ENCODE data around the gene OR2B2.
A peak's percentile ranks its signal among the peaks of the same experiment; 100 is the strongest.

OR2B2 gene

DNA sequence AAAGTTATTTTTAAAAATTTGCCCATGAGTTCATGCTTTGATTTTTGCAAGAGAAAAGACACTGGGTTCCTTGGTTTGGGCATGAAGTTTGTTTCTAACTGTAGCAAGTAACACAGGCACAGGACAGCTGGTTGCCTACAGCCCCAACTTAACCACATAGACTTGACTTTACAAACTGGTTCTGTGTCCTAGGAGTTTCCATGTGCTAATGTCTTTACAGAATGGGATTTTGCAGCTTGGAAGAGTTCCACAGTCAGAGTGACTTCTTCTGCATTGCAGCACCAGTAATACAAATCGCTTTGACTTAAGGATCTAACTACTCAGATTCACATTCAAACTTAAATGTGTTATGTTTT is 44.3 kb downstream of the OR2B2 start:
- Histone ChIP-seq H3K9me3 (replicated peaks in 1 of 2; ENCODE audit: control insufficient read depth in 2 of 2, insufficient read depth in 1 of 2, low read depth in 1 of 2, low read length in 2 of 2) (no peaks in the 10 kb centered on the region), H3K4ac (ENCODE audit: low read length) (no peak overlapping the region), H2BK5ac (ENCODE audit: low read length) (no peak overlapping the region), H3K23ac (ENCODE audit: low read depth, low read length, poor library complexity) (no peak overlapping the region), H2BK15ac (ENCODE audit: low read length) (no peak overlapping the region), H3K27ac (replicated peaks; ENCODE audit: low read length) (peak overlapping the region; percentile 67), H3K4me2 (ENCODE audit: insufficient read depth, low read length, poor library complexity, severe bottlenecking) (no peak overlapping the region), H3K18ac (ENCODE audit: low read length) (peak overlapping the region; percentile 35), H3K4me3 (ENCODE audit: low read length in 2 of 2) (no peak overlapping the region), H3K27me3 (ENCODE audit: control insufficient read depth in 3 of 3, insufficient read depth in 3 of 3, low read depth in 1 of 3, low read length in 3 of 3) (no peaks in the 10 kb centered on the region), H2BK120ac (ENCODE audit: low read depth, low read length) (no peak overlapping the region), H3K4me1 (ENCODE audit: control insufficient read depth in 2 of 2, insufficient read depth in 1 of 2, low read depth in 1 of 2, low read length in 2 of 2) (peaks cover 0 to 2% of the 10 kb centered on the region in 2 donors), H2AK5ac (ENCODE audit: low read depth, low read length) (no peak overlapping the region), H2BK12ac (ENCODE audit: low read length) (no peak overlapping the region), H3K14ac (ENCODE audit: low read length) (no peak overlapping the region), H3K79me1 (ENCODE audit: low read depth, low read length) (no peaks in the 10 kb centered on the region), H3K36me3 (replicated peaks in 1 of 2; ENCODE audit: control insufficient read depth in 2 of 2, insufficient read depth in 2 of 2, low read length in 2 of 2) (no peaks in the 10 kb centered on the region), H4K8ac (ENCODE audit: low read depth, low read length) (no peak overlapping the region), H4K91ac (ENCODE audit: low read depth, low read length, poor library complexity) (no peak overlapping the region), H2AFZ (ENCODE audit: low read length) (peak overlapping the region; percentile 89), H3K9ac (ENCODE audit: low read depth, low read length, poor library complexity) (no peak overlapping the region)
- DNase-seq (ENCODE audit: low spot score) = no peak
- WGBS, 2 donors (ENCODE audit: extremely low coverage in 2 of 2, insufficient read length in 2 of 2, insufficient replicate concordance in 1 of 2) = no CpG with 5 or more reads among the region's 1 CpG

DNA sequence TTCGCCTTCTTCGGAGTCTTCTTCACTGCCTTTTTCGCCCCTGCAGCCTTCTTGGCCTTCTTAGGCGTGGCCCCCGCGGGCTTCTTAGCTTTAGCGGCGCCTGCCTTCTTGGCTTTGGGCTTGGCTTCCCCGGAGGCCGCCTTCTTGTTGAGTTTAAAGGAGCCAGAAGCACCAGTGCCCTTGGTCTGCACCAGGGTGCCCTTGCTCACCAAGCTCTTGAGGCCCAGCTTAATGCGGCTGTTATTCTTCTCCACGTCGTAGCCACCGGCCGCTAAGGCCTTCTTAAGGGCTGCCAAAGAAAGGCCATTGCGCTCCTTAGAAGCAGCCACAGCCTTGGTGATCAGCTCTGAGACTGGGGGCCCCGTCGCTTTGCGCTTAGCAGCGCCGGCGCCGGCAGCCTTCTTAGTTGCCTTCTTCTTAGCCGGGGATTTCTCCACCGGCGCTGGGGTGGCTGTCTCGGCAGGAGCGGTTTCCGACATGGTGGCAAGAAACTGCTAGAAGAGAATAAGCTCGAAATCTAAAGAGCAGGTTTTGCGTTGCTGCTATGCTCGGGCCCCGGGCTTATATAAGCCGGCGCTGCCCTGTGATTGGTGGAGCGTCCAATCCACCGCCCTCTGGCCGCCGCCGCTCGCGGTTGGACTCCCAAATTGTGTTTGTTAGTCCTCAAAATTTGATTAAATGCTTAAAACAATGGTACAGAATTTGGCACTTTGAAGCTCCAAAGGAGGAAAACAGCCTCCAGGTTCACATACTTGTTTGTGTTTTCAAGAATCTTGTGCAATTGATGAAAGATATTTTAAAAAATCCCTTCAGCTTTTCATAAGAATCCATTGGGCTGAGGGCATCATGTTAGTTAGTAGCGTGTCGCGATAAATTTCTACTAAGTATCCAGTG is 44.9 kb downstream of the OR2B2 start:
- Histone ChIP-seq H2AK5ac (ENCODE audit: low read depth, low read length) (no peak overlapping the region), H3K4me2 (ENCODE audit: insufficient read depth, low read length, poor library complexity, severe bottlenecking) (peak overlapping the region; percentile 74), H2BK120ac (ENCODE audit: low read depth, low read length) (no peak overlapping the region), H3K79me1 (ENCODE audit: low read depth, low read length) (no peaks in the 10 kb centered on the region), H4K91ac (ENCODE audit: low read depth, low read length, poor library complexity) (no peak overlapping the region), H2AFZ (ENCODE audit: low read length) (peak overlapping the region; percentile 89), H3K18ac (ENCODE audit: low read length) (peak overlapping the region; percentile 39), H3K36me3 (replicated peaks in 1 of 2; ENCODE audit: control insufficient read depth in 2 of 2, insufficient read depth in 2 of 2, low read length in 2 of 2) (no peaks in the 10 kb centered on the region), H3K4me3 (ENCODE audit: low read length in 2 of 2) (peak overlapping the region; percentile 71 to 94), H4K8ac (ENCODE audit: low read depth, low read length) (peak overlapping the region; percentile 44), H2BK5ac (ENCODE audit: low read length) (peak overlapping the region; percentile 93), H3K27ac (replicated peaks; ENCODE audit: low read length) (peak overlapping the region; percentile 92), H2BK15ac (ENCODE audit: low read length) (no peak overlapping the region), H3K23ac (ENCODE audit: low read depth, low read length, poor library complexity) (peak overlapping the region; percentile 99), H3K9ac (ENCODE audit: low read depth, low read length, poor library complexity) (peak overlapping the region; percentile 86), H3K4me1 (ENCODE audit: control insufficient read depth in 2 of 2, insufficient read depth in 1 of 2, low read depth in 1 of 2, low read length in 2 of 2) (peaks cover 0 to 2% of the 10 kb centered on the region in 2 donors), H3K14ac (ENCODE audit: low read length) (peak overlapping the region; percentile 86), H3K27me3 (ENCODE audit: control insufficient read depth in 3 of 3, insufficient read depth in 3 of 3, low read depth in 1 of 3, low read length in 3 of 3) (no peaks in the 10 kb centered on the region), H3K4ac (ENCODE audit: low read length) (no peak overlapping the region), H3K9me3 (replicated peaks in 1 of 2; ENCODE audit: control insufficient read depth in 2 of 2, insufficient read depth in 1 of 2, low read depth in 1 of 2, low read length in 2 of 2) (no peaks in the 10 kb centered on the region), H2BK12ac (ENCODE audit: low read length) (no peak overlapping the region)
- WGBS, 2 donors (ENCODE audit: extremely low coverage in 2 of 2, insufficient read length in 2 of 2, insufficient replicate concordance in 1 of 2) = no CpG with 5 or more reads among the region's 45 CpGs
- peak; percentile 60 for DNase-seq (ENCODE audit: low spot score)

DNA sequence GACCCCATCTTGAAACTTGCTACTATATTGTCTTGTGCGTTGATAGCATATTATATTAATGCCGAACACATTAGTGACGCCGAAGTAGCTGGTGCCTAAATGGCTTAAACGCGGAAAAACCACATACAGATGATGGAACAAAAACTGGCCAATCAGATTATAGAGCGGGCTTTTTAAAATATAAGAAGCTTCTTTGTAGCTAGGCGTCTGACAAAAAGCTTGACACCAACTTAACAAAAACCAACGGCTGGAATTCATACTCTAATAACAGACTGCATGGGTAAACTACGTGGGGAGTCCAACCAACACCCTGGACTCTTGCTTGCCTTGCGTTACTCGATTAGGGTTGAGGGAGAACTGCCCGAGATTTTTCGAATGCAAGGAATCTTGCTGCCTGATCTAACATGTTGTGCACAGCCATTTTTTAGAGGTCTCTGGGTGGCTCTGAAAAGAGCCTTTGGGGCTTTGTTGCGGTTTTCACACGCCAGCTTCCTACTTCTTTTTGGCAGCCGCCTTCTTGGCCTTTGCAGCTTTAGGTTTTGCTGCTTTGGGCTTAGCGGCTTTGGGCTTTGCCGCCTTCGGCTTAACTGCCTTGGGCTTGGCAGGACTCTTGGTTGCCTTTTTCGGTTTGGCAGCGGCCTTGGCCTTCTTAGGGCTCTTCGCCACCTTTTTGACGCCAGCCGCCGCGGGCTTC is 45.7 kb downstream of the OR2B2 start:
- peak overlapping the region; percentile 92 for H3K27ac ChIP-seq (replicated peaks; ENCODE audit: low read length)
- H3K18ac ChIP-seq (ENCODE audit: low read length) = peak overlapping the region; percentile 39
- H3K4me3 ChIP-seq (ENCODE audit: low read length in 2 of 2) = peak overlapping the region; percentile 71 to 94

DNA sequence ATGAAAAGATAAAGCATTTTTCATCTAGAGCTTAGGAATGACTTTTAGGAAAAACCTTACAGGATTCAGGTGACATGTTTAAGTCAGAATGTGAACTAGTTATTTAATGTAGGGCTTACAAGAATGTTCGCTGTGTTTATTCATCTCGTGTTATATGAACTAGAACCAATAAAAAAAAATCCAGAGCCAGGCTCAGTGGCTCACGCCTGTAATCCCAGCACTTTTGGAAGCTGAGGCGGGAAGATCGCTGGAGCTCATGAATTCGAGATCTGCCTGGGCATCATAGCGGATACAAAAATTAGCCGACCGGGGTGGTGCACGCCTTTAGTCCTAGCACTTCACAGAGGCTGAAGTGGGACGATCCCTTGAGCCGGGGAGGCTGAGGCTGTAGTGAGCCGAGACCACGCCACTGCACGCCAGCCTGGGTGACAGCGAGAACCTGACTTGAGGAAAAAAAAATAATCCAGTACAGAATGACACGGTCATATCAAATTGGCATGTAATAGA is 46.3 kb downstream of the OR2B2 start:
- H2AK5ac ChIP-seq (ENCODE audit: low read depth, low read length) = no peak overlapping the region
- peak overlapping the region; percentile 74 for H3K9ac ChIP-seq (ENCODE audit: low read depth, low read length, poor library complexity)
- no CpG with 5 or more reads among the region's 17 CpGs for WGBS, 2 donors (ENCODE audit: extremely low coverage in 2 of 2, insufficient read length in 2 of 2, insufficient replicate concordance in 1 of 2)
- H2BK120ac ChIP-seq (ENCODE audit: low read depth, low read length) = no peak overlapping the region
- H3K14ac ChIP-seq (ENCODE audit: low read length) = no peak overlapping the region
- peak overlapping the region; percentile 85 for H3K18ac ChIP-seq (ENCODE audit: low read length)
- no peak for DNase-seq (ENCODE audit: low spot score)
- H3K4me2 ChIP-seq (ENCODE audit: insufficient read depth, low read length, poor library complexity, severe bottlenecking) = peak overlapping the region; percentile 74
- no peak overlapping the region for H2BK15ac ChIP-seq (ENCODE audit: low read length)
- no peak overlapping the region for H2BK12ac ChIP-seq (ENCODE audit: low read length)
- no peaks in the 10 kb centered on the region for H3K36me3 ChIP-seq (replicated peaks in 1 of 2; ENCODE audit: control insufficient read depth in 2 of 2, insufficient read depth in 2 of 2, low read length in 2 of 2)
- no peaks in the 10 kb centered on the region for H3K79me1 ChIP-seq (ENCODE audit: low read depth, low read length)
- no peak overlapping the region for H3K4ac ChIP-seq (ENCODE audit: low read length)
- peaks cover 0 to 2% of the 10 kb centered on the region in 2 donors for H3K4me1 ChIP-seq (ENCODE audit: control insufficient read depth in 2 of 2, insufficient read depth in 1 of 2, low read depth in 1 of 2, low read length in 2 of 2)
- peak overlapping the region; percentile 92 for H3K27ac ChIP-seq (replicated peaks; ENCODE audit: low read length)
- peak overlapping the region; percentile 71 to 94 for H3K4me3 ChIP-seq (ENCODE audit: low read length in 2 of 2)
- H2BK5ac ChIP-seq (ENCODE audit: low read length) = no peak overlapping the region
- H4K8ac ChIP-seq (ENCODE audit: low read depth, low read length) = no peak overlapping the region
- no peaks in the 10 kb centered on the region for H3K9me3 ChIP-seq (replicated peaks in 1 of 2; ENCODE audit: control insufficient read depth in 2 of 2, insufficient read depth in 1 of 2, low read depth in 1 of 2, low read length in 2 of 2)
- no peak overlapping the region for H2AFZ ChIP-seq (ENCODE audit: low read length)
- H3K23ac ChIP-seq (ENCODE audit: low read depth, low read length, poor library complexity) = no peak overlapping the region
- H3K27me3 ChIP-seq (ENCODE audit: control insufficient read depth in 3 of 3, insufficient read depth in 3 of 3, low read depth in 1 of 3, low read length in 3 of 3) = no peaks in the 10 kb centered on the region
- no peak overlapping the region for H4K91ac ChIP-seq (ENCODE audit: low read depth, low read length, poor library complexity)

More for the DNA sequence above, 45.7 kb downstream of the OR2B2 start:
- H4K8ac ChIP-seq (ENCODE audit: low read depth, low read length) = no peak overlapping the region
- DNase-seq (ENCODE audit: low spot score) = peak; percentile 59
- H3K4me1 ChIP-seq (ENCODE audit: control insufficient read depth in 2 of 2, insufficient read depth in 1 of 2, low read depth in 1 of 2, low read length in 2 of 2) = peaks cover 0 to 2% of the 10 kb centered on the region in 2 donors
- no peak overlapping the region for H2BK15ac ChIP-seq (ENCODE audit: low read length)
- no CpG with 5 or more reads among the region's 27 CpGs for WGBS, 2 donors (ENCODE audit: extremely low coverage in 2 of 2, insufficient read length in 2 of 2, insufficient replicate concordance in 1 of 2)
- no peaks in the 10 kb centered on the region for H3K36me3 ChIP-seq (replicated peaks in 1 of 2; ENCODE audit: control insufficient read depth in 2 of 2, insufficient read depth in 2 of 2, low read length in 2 of 2)
- no peak overlapping the region for H3K4ac ChIP-seq (ENCODE audit: low read length)
- peak overlapping the region; percentile 99 for H3K23ac ChIP-seq (ENCODE audit: low read depth, low read length, poor library complexity)
- H2AFZ ChIP-seq (ENCODE audit: low read length) = no peak overlapping the region
- H3K9me3 ChIP-seq (replicated peaks in 1 of 2; ENCODE audit: control insufficient read depth in 2 of 2, insufficient read depth in 1 of 2, low read depth in 1 of 2, low read length in 2 of 2) = no peaks in the 10 kb centered on the region
- H3K9ac ChIP-seq (ENCODE audit: low read depth, low read length, poor library complexity) = peak overlapping the region; percentile 86
- H2BK5ac ChIP-seq (ENCODE audit: low read length) = peak overlapping the region; percentile 93
- H3K79me1 ChIP-seq (ENCODE audit: low read depth, low read length) = no peaks in the 10 kb centered on the region
- no peaks in the 10 kb centered on the region for H3K27me3 ChIP-seq (ENCODE audit: control insufficient read depth in 3 of 3, insufficient read depth in 3 of 3, low read depth in 1 of 3, low read length in 3 of 3)
- peak overlapping the region; percentile 74 for H3K4me2 ChIP-seq (ENCODE audit: insufficient read depth, low read length, poor library complexity, severe bottlenecking)
- H2BK12ac ChIP-seq (ENCODE audit: low read length) = no peak overlapping the region
- no peak overlapping the region for H2AK5ac ChIP-seq (ENCODE audit: low read depth, low read length)
- no peak overlapping the region for H4K91ac ChIP-seq (ENCODE audit: low read depth, low read length, poor library complexity)
- H3K14ac ChIP-seq (ENCODE audit: low read length) = peak overlapping the region; percentile 86
- no peak overlapping the region for H2BK120ac ChIP-seq (ENCODE audit: low read depth, low read length)
